COLO668 (cell line): ENCODE data around the gene DNAH7.
"Not testable (repeated sequence)": the region's sequence is repeated elsewhere in the genome, so short reads cannot be mapped to it uniquely, and the experiment has no call there.

Experiments used
- DNase-seq: peaks from one replicate; lab custom pipeline; 2025; ENCODE audit not compliant: unreplicated experiment; lab: John Stamatoyannopoulos, UW

Gene DNAH7

GRCh38 chr2:195984923-195985726, 83.5 kb downstream of the DNAH7 start:
- DNase-seq, result no peak

GRCh38 chr2:195967336-195967735, 101.3 kb downstream of the DNAH7 start:
- no peak for DNase-seq

GRCh38 chr2:195961873-195962272, 106.8 kb downstream of the DNAH7 start:
- DNase-seq, result no peak

DNA sequence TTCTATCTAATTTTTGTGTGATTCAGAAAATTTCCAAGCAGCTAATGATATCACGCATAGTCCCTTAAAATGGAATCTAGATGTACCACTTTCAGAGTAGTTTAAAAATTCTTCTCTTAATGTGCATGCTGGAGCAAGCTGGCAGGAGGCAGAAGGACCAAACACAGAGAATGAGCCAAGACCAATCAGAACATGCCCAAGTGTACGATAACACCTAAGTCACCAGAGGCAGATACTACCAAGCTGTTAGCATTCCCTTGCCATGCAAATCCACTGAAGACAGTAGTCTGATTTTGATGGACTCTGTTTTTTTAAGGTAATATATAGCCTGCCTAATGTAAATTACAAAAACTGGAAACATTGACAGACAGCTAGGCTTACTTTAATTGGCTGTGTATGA, 109.3 kb downstream of the DNAH7 start:
- DNase-seq, result no peak

DNA sequence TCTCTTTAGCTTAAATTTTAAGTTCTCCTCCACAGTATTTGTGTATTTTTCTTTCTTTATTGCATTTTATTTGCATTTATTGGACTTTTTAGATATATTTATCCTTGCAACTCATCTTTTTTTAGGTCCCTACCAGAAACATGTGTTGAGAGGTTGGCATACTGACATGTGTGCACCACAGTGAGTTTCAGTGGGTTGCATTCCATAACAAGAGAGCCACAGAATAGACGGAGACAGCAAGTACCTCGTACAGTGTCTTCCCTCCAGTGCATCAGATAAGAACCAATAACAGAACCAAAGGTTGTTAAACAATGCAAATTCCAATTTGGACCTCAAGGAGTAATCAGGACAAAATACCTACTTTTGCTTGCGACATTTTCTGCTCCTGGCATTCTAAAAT, 111.9 kb downstream of the DNAH7 start:
- no peak for DNase-seq

GRCh38 chr2:195945056-195945455, 123.6 kb downstream of the DNAH7 start:
- no peak for DNase-seq

GRCh38 chr2:195937176-195937575, 131.5 kb downstream of the DNAH7 start:
- DNase-seq, result no peak

DNA sequence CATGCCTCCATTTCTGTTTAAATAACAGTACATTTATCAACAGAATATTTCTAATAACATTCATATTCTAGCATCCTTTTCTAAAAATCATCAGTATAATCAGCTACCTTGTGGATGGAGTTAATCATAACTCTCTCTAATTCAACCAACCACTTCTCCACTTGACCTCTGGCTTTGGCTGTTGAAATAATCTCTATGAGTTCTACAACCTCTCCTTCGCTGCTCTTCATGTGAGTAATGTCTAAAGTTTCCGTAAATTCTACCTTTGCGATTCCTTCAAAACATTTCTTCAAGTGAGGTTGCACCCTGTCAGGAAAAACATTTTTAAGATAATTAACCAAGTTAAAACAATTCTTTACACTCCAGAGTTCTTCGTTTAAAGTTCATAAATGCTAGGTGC, 134.2 kb downstream of the DNAH7 start:
- no peak for DNase-seq

DNA sequence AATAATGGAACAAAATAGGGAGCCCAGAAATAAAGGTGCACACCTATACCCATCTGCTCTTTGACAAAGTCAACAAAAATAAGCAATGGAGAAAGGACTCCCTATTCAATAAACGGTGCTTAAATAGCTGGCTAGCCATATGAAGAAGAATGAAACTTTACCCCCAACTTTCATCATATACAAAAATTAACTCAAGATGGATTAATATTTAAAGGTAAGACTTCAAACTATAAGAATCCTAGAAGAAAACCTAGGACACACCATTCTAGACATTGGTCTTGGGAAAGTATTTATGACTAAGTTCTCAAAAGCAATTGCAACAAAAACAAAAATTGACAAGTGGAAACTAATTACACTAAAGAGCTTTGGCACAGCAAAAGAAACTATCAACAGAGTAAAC, 139.1 kb downstream of the DNAH7 start:
- no peak for DNase-seq

GRCh38 chr2:195925120-195925519, 143.5 kb downstream of the DNAH7 start:
- DNase-seq, result no peak

- no peak for DNase-seq
Observed at GRCh38 chr2:195923889-195924288, 144.7 kb downstream of the DNAH7 start.

GRCh38 chr2:195917021-195917600, 151.5 kb downstream of the DNAH7 start:
- DNase-seq, result not testable (repeated sequence)

- no peak for DNase-seq
Observed at GRCh38 chr2:195912079-195912478, 156.6 kb downstream of the DNAH7 start.

GRCh38 chr2:195910570-195910969, 158.1 kb downstream of the DNAH7 start:
- DNase-seq, result no peak

DNA sequence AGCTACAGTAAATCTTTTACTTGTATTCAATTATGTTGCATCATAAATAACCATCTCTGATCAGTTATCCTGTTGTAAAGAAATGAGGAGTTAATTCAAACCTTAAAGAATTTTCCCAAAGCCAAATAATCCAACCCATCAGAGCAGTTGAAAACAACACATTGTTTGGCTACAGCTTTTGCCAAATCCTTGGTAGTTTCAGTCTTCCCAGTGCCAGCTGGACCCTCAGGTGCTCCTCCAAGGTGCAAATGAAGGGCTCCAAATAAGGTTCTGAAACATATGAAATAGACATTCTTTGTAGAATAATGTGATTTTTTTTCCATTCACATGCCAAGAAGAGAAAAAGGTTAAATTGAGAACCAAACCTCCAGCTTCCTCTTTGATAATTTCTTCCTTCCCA, 158.7 kb downstream of the DNAH7 start:
- no peak for DNase-seq

DNA sequence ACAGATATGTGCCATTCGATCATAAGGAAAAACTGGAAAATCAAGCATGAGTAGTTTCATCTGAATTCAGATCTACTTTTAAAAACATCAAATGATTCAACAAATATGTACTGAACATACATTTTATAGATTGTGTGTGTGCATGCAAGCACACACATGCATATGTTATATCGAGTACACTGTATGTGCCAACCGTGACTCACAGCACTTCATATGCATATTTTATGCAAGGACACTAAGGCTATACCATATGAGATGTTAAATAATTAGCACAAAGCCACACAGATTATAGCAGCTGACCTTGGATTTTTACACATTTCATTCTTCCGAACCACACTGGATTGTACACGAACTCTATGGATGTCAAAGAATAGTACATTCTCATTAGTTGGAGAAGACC, 161.2 kb downstream of the DNAH7 start:
- no peak for DNase-seq

- DNase-seq, result no peak
Observed at GRCh38 chr2:195903956-195904355, 164.7 kb downstream of the DNAH7 start.

- no peak for DNase-seq
Observed at GRCh38 chr2:195902857-195903256, 165.8 kb downstream of the DNAH7 start.

DNA sequence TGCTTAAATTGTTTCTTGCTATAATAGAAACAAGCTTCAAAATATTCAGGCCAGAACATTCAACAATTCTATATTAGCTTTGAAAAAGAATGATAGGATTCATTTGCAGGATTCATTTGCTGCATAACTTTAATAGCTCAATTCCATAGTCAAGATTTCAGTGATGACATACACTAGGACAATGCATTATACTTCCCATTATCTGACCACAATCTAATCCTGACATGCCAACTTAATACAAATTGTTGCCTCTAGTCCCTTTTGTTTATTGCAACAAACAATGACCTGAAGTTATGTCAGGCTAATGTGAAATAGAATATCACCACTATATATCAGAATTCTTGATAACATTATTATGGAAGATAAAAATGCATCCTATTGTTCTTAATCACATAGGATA, 169.4 kb downstream of the DNAH7 start:
- no peak for DNase-seq

DNA sequence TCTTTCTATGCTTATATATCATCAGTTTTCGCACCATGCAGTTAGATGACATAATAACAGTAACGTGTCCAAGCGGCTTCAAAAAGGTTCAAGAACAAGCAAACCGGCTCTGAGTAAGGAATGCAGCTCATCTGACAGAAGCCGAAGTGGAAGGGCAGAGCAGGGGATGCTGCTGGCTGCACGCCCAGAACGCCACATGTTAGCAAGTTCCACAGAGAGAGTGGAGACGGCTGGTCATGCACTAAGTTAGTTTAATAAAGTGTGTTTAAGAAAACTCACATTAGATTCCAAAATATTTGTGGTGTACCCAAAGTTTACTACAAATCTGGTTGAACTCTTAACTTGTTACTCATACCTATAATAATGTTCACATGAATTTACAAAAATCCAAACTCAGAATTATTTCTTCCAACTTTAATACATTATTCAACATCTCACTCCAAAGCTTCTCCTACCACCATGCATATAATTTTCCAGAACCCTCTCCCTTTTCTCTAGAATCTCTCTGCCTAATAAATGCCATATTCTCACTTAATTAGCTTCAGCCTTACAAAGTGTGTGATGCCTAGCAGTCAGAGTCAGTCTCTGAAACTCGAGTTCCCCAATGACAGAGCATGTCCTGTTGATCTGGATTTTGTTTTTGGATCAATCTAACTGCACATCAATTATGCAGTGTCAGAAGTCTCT, 170.0 kb downstream of the DNAH7 start:
- DNase-seq, result no peak

DNA sequence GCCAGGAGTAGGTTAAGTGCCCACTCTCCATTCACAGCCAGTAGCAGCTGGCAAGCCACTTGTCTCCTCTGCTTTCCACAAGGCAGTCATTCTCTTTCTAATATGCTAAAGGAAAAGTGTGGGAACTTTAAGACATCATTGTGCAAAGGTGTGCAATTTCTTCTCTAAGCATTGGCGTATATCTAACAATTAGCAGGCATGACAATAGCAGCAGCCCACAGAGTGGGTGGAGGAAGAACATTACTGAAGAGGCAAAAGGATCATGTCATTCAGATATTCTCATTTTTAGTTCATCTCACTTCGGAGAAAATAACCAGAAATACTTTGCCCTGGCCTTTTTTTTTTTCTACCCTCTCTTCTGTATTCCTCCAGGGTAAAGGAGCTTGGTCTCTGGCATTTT, 177.6 kb downstream of the DNAH7 start:
- no peak for DNase-seq

GRCh38 chr2:195879153-195879552, 189.5 kb downstream of the DNAH7 start:
- no peak for DNase-seq
